Tibial artery (tissue), 4 donors: Measurements from ENCODE around the gene SORCS1.

Experiments
- DNase-seq, 2 donors: peaks; one replicate each; pipeline ENCODE4 v3.0.0-alpha.2; 2019
- H3K27ac ChIP-seq, 2 donors: fragments of 200-600 bp; sonication (generic) in 1 of 2; 1 replicate in 1 of 2; 2 replicates in 1 of 2; pipeline ENCODE4 v1.5.1; 2018 to 2019; ENCODE audit warnings: mild to moderate bottlenecking in 1 of 2
- H3K27me3 ChIP-seq, 2 donors: fragments of 200-600 bp; sonication (generic) in 1 of 2; one replicate each; pipeline versions ENCODE4 v1.5.1 to v1.6.0; 2016 to 2019
- H3K36me3 ChIP-seq, 3 donors: fragments of 200-600 bp; sonication (generic) in 2 of 3; one replicate each; pipeline ENCODE4 v1.5.1; 2016 to 2019; ENCODE audit warnings: mild to moderate bottlenecking in 2 of 3
- H3K4me1 ChIP-seq, 4 donors: fragments of 200-600 bp; sonication (generic) in 2 of 4; 1 replicate in 3 of 4; 2 replicates in 1 of 4; pipeline ENCODE4 v1.5.1; 2016 to 2019
- H3K4me3 ChIP-seq, 2 donors: fragments of 200-600 bp; sonication (generic) in 1 of 2; 1 replicate in 1 of 2; 2 replicates in 1 of 2; pipeline ENCODE4 v1.5.1; 2018 to 2019; ENCODE audit warnings: mild to moderate bottlenecking in 2 of 2
- H3K9me3 ChIP-seq, 3 donors: fragments of 200-600 bp; sonication (generic) in 1 of 3; one replicate each; pipeline ENCODE4 v1.5.1; 2016 to 2019
- intact Hi-C: fragments of 100-400 bp; cut with DNase I; formaldehyde crosslinking; loops from one replicate; pipeline ENCODE4 v1.15.0; 2023; ENCODE audit warnings: low total_unique reads
- TF ChIP-seq, protein P1 (sequence below), 2 experiments: fragments of 200-600 bp in 1 of 2; fragments of 450-650 bp in 1 of 2; IDR thresholded peaks; one replicate each; pipeline ENCODE4 v1.5.1; 2017 to 2019; ENCODE audit warnings: antibody characterized with exemption in 2 of 2, mild to moderate bottlenecking in 1 of 2, moderate library complexity in 1 of 2

SORCS1 gene

DNA sequence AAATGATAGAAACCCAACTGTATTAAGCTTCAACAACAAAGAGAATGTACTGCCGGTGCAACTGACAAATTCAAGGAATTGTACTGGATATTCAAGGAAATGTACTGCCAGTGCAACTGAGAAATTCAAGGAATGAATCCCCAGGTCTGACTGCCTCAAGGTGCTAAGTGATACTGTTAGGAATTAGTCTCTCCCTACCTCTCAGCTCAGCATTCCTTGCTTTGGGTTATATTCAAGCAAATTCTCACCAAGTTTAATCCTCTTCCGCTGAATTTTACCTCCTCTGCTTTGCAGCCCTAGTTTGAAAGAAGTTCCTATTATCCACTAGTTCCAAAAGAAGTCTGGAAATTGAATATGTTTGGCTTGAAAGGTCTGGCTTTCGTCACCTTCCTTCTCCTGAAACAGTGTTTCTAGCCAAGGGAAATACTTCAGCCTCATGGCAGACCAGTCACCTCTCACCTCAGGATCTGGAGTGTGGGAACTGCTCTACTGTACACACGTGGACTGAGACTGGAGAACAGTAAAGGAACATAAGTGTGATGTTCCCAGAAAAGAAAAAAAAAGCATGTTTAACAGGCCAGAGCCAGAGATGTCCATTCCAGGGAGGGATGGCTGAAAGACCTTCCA lies 60.4 kb downstream of the SORCS1 start:
- no peaks in the 10 kb centered on the region for H3K27me3 ChIP-seq
- TF ChIP-seq, protein P1, sequence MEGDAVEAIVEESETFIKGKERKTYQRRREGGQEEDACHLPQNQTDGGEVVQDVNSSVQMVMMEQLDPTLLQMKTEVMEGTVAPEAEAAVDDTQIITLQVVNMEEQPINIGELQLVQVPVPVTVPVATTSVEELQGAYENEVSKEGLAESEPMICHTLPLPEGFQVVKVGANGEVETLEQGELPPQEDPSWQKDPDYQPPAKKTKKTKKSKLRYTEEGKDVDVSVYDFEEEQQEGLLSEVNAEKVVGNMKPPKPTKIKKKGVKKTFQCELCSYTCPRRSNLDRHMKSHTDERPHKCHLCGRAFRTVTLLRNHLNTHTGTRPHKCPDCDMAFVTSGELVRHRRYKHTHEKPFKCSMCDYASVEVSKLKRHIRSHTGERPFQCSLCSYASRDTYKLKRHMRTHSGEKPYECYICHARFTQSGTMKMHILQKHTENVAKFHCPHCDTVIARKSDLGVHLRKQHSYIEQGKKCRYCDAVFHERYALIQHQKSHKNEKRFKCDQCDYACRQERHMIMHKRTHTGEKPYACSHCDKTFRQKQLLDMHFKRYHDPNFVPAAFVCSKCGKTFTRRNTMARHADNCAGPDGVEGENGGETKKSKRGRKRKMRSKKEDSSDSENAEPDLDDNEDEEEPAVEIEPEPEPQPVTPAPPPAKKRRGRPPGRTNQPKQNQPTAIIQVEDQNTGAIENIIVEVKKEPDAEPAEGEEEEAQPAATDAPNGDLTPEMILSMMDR (IDR thresholded peaks at IDR 0.05), result no peak
- H3K9me3 ChIP-seq, result peaks cover 0 to 6% (median 5%) of the 10 kb centered on the region in 3 donors
- no peaks in the 10 kb centered on the region for H3K4me1 ChIP-seq
- no peak for DNase-seq
- H3K27ac ChIP-seq, result no peak overlapping the region
- no peak overlapping the region for H3K4me3 ChIP-seq
- intact Hi-C loops, result no loop called here
- H3K36me3 ChIP-seq, result no peaks in the 10 kb centered on the region

GRCh38 chr10:107103174-107104025 lies 61.1 kb downstream of the SORCS1 start:
- H3K36me3 ChIP-seq, result no peaks in the 10 kb centered on the region
- TF ChIP-seq, protein P1 (IDR thresholded peaks at IDR 0.05), result no peak

GRCh38 chr10:107098326-107098725 lies 66.2 kb downstream of the SORCS1 start:
- H3K36me3 ChIP-seq, result no peaks in the 10 kb centered on the region
- no peaks in the 10 kb centered on the region for H3K4me1 ChIP-seq
- H3K27me3 ChIP-seq, result no peaks in the 10 kb centered on the region
- H3K9me3 ChIP-seq, result no peaks in the 10 kb centered on the region
- no peak overlapping the region for H3K4me3 ChIP-seq
- no peak overlapping the region for H3K27ac ChIP-seq
- no peak for DNase-seq
- TF ChIP-seq, protein P1 (IDR thresholded peaks at IDR 0.05), result no peak
- intact Hi-C loops, result no loop called here

More at GRCh38 chr10:107103174-107104025, 61.1 kb downstream of the SORCS1 start:
- H3K9me3 ChIP-seq, result no peaks in the 10 kb centered on the region
- no peak overlapping the region for H3K4me3 ChIP-seq
- H3K27ac ChIP-seq, result no peak overlapping the region
- no peaks in the 10 kb centered on the region for H3K27me3 ChIP-seq
- no peaks in the 10 kb centered on the region for H3K4me1 ChIP-seq
- DNase-seq, result no peak
- intact Hi-C loops, result no loop called here

- TF ChIP-seq, protein P1 (IDR thresholded peaks at IDR 0.05), result no peak
- H3K36me3 ChIP-seq, result no peaks in the 10 kb centered on the region
- no peak overlapping the region for H3K4me3 ChIP-seq
- no peaks in the 10 kb centered on the region for H3K9me3 ChIP-seq
- intact Hi-C loops, result no loop called here
- no peaks in the 10 kb centered on the region for H3K27me3 ChIP-seq
- no peaks in the 10 kb centered on the region for H3K4me1 ChIP-seq
- no peak for DNase-seq
- no peak overlapping the region for H3K27ac ChIP-seq
These were observed 69.5 kb downstream of the SORCS1 start for GRCh38 chr10:107094824-107095522.

DNA sequence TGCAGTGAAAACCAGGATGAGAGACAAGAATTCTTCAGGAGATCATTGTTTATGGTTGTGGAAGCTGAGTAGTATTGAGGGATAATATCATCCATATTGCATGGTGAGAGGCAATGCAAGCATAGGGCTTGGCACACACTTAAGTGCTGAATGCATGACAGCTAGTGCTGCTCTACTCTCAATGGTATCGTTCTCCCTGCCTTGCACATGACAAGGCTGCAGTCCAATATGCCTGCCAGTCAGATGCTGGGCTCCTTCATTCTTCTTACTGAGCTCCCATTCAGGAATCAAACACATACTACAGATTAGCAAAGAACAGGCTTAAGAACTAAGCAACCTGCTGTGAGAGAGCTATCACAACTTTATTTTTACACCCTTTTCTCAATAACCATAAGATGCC lies 72.2 kb downstream of the SORCS1 start:
- Histone ChIP-seq H3K9me3 (no peaks in the 10 kb centered on the region), H3K36me3 (no peaks in the 10 kb centered on the region), H3K4me1 (no peaks in the 10 kb centered on the region), H3K27ac (no peak overlapping the region), H3K4me3 (no peak overlapping the region), H3K27me3 (no peaks in the 10 kb centered on the region)
- TF ChIP-seq, protein P1 (IDR thresholded peaks at IDR 0.05), result no peak
- DNase-seq, result no peak
- intact Hi-C loops, result no loop called here
